ENCODE measurements around the gene DEXI. TPM values are rescaled to one million over a fixed set of nuclear protein-coding genes. Genes with fewer than 3 reads are reported as not detected.

The DEXI gene
- total and polyA plus RNA-seq, 9 of the 15 experiments (the other 6 are each of a cell fraction or from before 2014, with no cell fraction given), result 2.9 to 40.1 (median 22.0) TPM

GRCh38 chr16:10979717-10980601, 37.7 kb upstream of the DEXI start (continued):
- no peak for TF ChIP-seq CUX1 (CRISPR knock-in tag; IDR thresholded peaks at IDR 0.05)
- no peak for TF ChIP-seq PKNOX1 (IDR thresholded peaks at IDR 0.05)
- TF ChIP-seq SMARCA4 (IDR thresholded peaks at IDR 0.05), result no peak
- no peak for TF ChIP-seq GATA2 (CRISPR knock-in tag; IDR thresholded peaks at IDR 0.05)

Measured in K562 (cell line).